ENCODE results near the gene FOXL1. TPM values are rescaled to one million over a fixed set of nuclear protein-coding genes. Genes with fewer than 3 reads are reported as not detected.
A peak's percentile ranks its signal among the peaks of the same experiment; 100 is the strongest.

Gene FOXL1
- total RNA-seq, 4 donors from 2014 or later, result 0.52 to 0.83 (median 0.69) TPM

DNA sequence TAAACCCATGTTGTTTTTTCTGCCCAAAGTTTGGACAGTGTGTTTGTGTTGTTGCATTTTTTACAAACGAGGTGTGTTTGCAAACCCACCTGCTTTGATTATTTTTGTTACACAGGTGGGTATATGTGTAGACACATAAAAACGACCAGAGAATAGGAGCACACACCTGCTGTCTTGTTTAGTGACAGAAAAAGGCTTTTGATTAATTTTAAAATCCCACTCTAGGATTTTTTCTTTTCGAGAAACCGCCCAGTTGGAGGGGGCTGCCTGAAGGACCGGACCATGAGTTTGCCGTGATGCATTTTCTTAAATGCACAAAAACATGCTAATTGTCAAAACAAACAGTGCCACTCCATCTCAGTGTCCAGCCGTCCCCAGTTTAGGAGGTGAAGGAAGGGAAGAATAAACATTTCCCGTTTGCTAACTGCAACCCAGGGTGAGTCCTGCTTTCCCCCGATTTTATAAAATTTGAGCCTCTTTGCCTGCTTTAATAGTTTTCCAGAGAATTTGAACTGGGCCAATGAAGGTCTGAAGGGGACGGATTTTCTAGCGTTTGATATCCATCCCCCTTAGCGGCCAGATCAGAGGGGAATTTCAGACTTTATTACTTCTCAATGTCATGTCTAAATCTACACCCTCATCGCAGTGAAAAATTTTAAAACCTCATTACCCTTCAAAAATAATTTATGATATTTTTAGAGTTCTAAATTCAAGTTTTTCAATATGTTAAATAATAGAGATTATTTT lies 8.5 kb upstream of the FOXL1 start:
- Histone ChIP-seq H3K9me3 (no peaks in the 10 kb centered on the region), H3K27ac (replicated peaks in 1 of 4) (no peak overlapping the region), H3K4me1 (peaks cover under 1 to 34% (median 21%) of the 10 kb centered on the region in 4 donors), H3K4me3 (peak overlapping the region; percentile 5 to 48 (median 46)), H3K36me3 (no peaks in the 10 kb centered on the region), H3K27me3 (peaks cover 0 to 100% (median 51%) of the 10 kb centered on the region in 4 donors)
- 69% methylated on average over 13 of the region's 13 CpGs for WGBS
- TF ChIP-seq, protein P1, sequence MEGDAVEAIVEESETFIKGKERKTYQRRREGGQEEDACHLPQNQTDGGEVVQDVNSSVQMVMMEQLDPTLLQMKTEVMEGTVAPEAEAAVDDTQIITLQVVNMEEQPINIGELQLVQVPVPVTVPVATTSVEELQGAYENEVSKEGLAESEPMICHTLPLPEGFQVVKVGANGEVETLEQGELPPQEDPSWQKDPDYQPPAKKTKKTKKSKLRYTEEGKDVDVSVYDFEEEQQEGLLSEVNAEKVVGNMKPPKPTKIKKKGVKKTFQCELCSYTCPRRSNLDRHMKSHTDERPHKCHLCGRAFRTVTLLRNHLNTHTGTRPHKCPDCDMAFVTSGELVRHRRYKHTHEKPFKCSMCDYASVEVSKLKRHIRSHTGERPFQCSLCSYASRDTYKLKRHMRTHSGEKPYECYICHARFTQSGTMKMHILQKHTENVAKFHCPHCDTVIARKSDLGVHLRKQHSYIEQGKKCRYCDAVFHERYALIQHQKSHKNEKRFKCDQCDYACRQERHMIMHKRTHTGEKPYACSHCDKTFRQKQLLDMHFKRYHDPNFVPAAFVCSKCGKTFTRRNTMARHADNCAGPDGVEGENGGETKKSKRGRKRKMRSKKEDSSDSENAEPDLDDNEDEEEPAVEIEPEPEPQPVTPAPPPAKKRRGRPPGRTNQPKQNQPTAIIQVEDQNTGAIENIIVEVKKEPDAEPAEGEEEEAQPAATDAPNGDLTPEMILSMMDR (IDR thresholded peaks at IDR 0.05), result no peak
- TF ChIP-seq EP300 (IDR thresholded peaks at IDR 0.05) (no peak), POLR2A (IDR thresholded peaks at IDR 0.05; ENCODE audit: low read depth) (no peak), POLR2AphosphoS5 (IDR thresholded peaks at IDR 0.05) (no peak)
- DNase-seq (ENCODE audit: extremely low spot score), result no peak
- intact Hi-C loops (cut with DNase I), result no loop called here

DNA sequence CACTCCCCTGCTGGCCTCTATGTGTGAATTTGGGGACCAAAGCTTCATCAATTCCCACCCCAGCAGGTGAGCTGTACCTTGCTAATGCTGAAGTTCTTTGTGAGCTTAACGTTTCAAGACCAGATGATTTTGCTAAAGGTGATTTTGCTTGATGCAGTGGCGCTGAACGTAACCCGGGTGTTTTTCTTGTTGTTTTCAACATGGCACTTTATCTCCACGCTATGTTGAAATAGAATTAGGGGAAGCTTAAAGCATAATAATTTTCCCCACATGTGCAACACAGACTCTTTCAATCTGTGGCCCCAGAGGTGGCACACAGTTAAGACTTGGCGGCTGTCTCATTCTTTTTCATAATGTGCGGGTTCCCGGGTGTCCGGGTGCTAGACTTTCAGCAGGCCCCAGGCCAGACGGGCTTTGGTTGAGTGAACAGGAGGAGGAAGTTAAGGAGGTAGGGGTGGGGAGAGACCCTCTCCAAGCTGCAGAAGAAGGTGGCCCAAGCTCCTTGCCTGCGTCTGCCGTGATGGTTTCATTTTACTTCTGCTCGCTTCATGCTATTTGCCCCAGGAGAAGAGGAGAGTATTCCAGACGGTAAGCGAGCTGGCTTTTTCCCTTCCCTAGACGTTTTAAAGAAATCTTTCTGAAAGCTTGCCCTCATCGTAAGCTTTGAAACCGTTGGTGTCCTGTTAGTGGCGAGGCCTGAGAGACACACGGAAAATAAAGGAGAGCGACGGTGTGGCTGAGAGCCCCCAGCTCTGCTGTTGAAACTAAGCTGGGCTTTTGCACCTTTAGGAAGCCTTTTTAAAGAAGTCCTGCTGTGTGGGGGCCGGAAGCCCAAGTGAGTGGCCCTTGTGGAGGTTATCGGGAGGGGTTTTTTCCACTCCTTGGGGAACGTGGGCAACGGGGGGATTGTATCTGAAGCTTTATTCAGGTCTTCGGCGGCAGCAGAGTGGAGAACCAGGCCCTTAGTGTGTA lies 7.5 kb upstream of the FOXL1 start:
- Histone ChIP-seq H3K36me3 (no peaks in the 10 kb centered on the region), H3K27me3 (peaks cover 0 to 100% (median 52%) of the 10 kb centered on the region in 4 donors), H3K4me1 (peaks cover 9 to 35% (median 22%) of the 10 kb centered on the region in 4 donors), H3K9me3 (no peaks in the 10 kb centered on the region), H3K27ac (replicated peaks in 1 of 4) (no peak overlapping the region), H3K4me3 (peak overlapping the region in 2 of 4 donors; percentile 16 to 18)
- TF ChIP-seq POLR2A (IDR thresholded peaks at IDR 0.05; ENCODE audit: low read depth), result no peak
- TF ChIP-seq POLR2AphosphoS5 (IDR thresholded peaks at IDR 0.05), result no peak
- TF ChIP-seq EP300 (IDR thresholded peaks at IDR 0.05), result no peak
- TF ChIP-seq, protein P1 (IDR thresholded peaks at IDR 0.05), result no peak
- intact Hi-C loops (cut with DNase I), result no loop called here
- no peak for DNase-seq (ENCODE audit: extremely low spot score)
- WGBS, result 80% methylated on average over 28 of the region's 28 CpGs

DNA sequence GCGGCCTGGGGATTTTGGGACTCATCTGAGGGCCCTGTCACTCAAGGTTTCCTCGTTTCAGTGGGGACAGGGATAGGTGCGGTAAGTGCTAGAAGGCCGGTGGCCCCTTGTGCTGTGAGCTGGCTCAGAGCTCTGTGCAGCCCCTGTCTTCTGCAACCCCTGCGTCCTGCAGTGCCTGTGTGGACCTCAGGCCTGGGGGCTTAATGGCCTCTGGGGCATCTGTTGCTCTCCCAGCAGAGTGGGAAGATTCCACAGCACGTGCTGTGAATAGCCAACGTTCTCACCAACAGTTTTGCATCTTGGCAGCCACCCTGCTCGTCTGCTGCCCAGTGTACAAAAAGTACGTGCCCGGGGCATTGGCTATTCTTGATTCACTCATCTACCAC lies 6.8 kb upstream of the FOXL1 start:
- intact Hi-C loops (cut with DNase I), result no loop called here
- Histone ChIP-seq H3K27ac (replicated peaks in 1 of 4) (no peak overlapping the region), H3K36me3 (no peaks in the 10 kb centered on the region), H3K27me3 (peaks cover 0 to 100% (median 50%) of the 10 kb centered on the region in 4 donors), H3K4me1 (peaks cover 9 to 35% (median 22%) of the 10 kb centered on the region in 4 donors), H3K4me3 (peak overlapping the region in 1 of 4 donors; percentile 18), H3K9me3 (no peaks in the 10 kb centered on the region)
- no peak for DNase-seq (ENCODE audit: extremely low spot score)
- TF ChIP-seq POLR2AphosphoS5 (IDR thresholded peaks at IDR 0.05) (no peak), EP300 (IDR thresholded peaks at IDR 0.05) (no peak), POLR2A (IDR thresholded peaks at IDR 0.05; ENCODE audit: low read depth) (no peak)
- TF ChIP-seq, protein P1 (IDR thresholded peaks at IDR 0.05), result no peak
- WGBS, result 92% methylated on average over 3 of the region's 10 CpGs

DNA sequence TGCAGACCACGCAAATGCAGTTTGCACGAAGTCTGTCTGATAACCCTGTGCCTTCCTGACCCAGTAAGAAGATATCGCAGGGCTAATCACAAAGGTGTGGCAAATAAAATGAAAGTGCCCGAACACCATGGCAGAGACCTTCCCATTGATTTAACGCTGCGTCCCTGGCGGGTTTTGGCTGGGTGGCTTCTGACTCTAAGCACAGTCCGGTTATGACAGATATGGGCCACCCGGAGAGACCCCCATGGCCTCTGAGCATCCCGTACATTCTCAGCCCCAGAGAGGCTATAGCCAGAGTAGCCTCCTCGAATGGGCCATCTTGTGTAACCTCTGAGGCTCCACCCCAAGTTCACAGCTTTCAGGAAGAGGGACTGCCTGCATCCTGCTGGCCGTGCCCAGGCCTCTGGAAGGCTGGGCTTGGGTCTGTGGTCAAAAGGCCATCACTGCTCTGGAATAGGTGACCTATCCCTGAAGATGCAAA lies 6.3 kb upstream of the FOXL1 start:
- Histone ChIP-seq H3K27ac (replicated peaks in 1 of 4) (no peak overlapping the region), H3K9me3 (no peaks in the 10 kb centered on the region), H3K36me3 (no peaks in the 10 kb centered on the region), H3K4me1 (peaks cover 9 to 32% (median 19%) of the 10 kb centered on the region in 4 donors), H3K4me3 (no peak overlapping the region), H3K27me3 (peaks cover 0 to 100% (median 51%) of the 10 kb centered on the region in 4 donors)
- intact Hi-C loops (cut with DNase I), result no loop called here
- no peak for TF ChIP-seq EP300 (IDR thresholded peaks at IDR 0.05)
- TF ChIP-seq POLR2A (IDR thresholded peaks at IDR 0.05; ENCODE audit: low read depth), result no peak
- no peak for TF ChIP-seq POLR2AphosphoS5 (IDR thresholded peaks at IDR 0.05)
- TF ChIP-seq, protein P1 (IDR thresholded peaks at IDR 0.05), result no peak
- no peak for DNase-seq (ENCODE audit: extremely low spot score)
- WGBS, result 82% methylated on average over 10 of the region's 12 CpGs

Measured in esophagus muscularis mucosa (tissue), 4 donors.